ENCODE results near the gene FSHB.
A peak's percentile ranks its signal among the peaks of the same experiment; 100 is the strongest.
"Not testable (repeated sequence)": the region's sequence is repeated elsewhere in the genome, so short reads cannot be mapped to it uniquely, and the experiment has no call there.

FSHB gene

GRCh38 chr11:30230714-30231113 is at the start of gene FSHB:
Gene FSHB, plus strand, starts transcription at chr11:30231014. Its CDS starts 889 bp downstream, at chr11:30231903.
- in situ Hi-C loops (cut with HindIII; ENCODE audit: low pct_ligation_motif_present, low pct_unique_long_range_greater_than_20kb, low sequenced_read_pairs) = no loop called here
- no peak for DNase-seq

DNA sequence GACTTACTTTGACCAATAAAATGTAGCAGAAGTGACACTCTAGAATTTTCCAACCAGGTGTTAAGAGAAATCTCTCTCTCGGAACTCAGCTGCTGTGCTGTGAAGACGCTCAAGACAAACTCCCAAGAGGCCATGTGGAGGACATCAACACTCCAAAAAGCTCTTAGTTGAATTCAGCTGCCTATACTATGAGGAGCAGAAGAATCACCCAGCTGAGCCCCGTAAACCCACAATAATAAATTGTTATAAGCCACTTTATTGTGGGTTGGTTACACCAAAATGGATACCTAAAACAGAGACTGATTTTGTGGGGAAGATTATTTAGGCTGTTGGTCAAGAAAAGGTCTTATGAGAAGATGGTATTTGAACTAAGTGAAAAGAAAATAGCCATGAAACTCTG is 44.1 kb upstream of the FSHB start:
- DNase-seq = no peak
- in situ Hi-C loops (cut with HindIII; ENCODE audit: low pct_ligation_motif_present, low pct_unique_long_range_greater_than_20kb, low sequenced_read_pairs) = no loop called here

DNA sequence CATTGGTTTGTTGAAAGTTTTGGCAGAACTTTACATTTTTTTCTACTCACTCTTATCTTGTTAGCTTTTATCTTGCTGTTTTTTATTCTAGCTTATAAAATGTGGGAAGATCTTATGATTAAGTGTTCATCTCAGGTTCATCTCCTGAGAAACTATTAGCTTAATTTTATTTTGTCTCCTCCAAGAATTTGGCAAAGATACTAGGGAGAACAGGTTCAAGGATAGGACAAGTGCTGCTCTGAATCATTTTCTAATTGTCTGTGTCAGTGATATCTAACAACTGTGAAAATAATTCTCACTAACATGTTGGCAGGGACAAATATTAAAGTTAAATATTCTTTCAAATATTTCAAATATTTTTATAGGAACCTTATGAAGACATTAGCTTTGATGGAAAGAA is 38.2 kb upstream of the FSHB start:
- DNase-seq = no peak

GRCh38 chr11:30196400-30197206 is 34.2 kb upstream of the FSHB start:
- peak; percentile 39 for DNase-seq
- in situ Hi-C loops (cut with HindIII; ENCODE audit: low pct_ligation_motif_present, low pct_unique_long_range_greater_than_20kb, low sequenced_read_pairs) = no loop called here

More for the DNA sequence above, 38.2 kb upstream of the FSHB start:
- in situ Hi-C loops (cut with HindIII; ENCODE audit: low pct_ligation_motif_present, low pct_unique_long_range_greater_than_20kb, low sequenced_read_pairs) = no loop called here

DNA sequence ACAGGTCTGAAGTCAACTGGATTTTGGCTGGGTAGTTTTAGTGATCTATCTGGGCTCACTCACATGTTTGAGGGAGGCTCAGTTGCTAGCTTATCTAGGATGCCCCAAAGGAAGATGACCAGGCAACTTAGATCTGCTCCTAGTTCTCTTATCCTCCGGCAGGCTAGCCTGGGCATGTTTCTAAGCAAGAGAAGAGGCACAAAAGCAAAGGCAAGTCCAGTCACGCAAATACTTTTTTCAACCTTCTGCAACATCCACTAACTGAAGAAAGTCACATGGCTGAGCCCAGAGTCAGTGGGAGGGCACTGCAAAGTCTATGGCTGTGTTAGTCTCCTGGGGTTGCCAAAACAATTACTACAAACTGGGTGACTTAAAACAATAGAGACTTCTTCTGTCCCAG is 32.9 kb upstream of the FSHB start:
- in situ Hi-C loops (cut with HindIII; ENCODE audit: low pct_ligation_motif_present, low pct_unique_long_range_greater_than_20kb, low sequenced_read_pairs) = no loop called here
- no peak for DNase-seq

GRCh38 chr11:30202989-30203388 is 27.8 kb upstream of the FSHB start:
- in situ Hi-C loops (cut with HindIII; ENCODE audit: low pct_ligation_motif_present, low pct_unique_long_range_greater_than_20kb, low sequenced_read_pairs) = not testable (repeated sequence)

DNA sequence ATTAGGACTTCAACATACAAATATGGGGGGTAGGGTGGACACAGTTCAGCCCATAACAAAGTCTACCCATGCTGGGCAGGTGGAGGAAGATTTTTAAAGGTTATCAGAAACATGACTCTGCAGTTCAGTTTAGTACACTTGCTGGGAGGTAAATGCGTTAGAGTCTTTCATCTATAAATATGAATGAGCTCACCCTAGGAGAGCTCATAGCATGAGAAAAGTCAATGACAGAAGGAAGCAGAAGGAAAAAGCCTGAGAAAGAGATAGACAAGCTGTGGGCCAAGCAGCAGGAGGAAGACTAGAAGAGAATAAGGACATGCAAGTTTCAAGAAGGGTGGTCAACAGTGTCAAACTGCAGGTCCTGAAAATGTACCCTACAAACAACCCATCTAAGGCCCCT is 27.0 kb upstream of the FSHB start:
- in situ Hi-C loops (cut with HindIII; ENCODE audit: low pct_ligation_motif_present, low pct_unique_long_range_greater_than_20kb, low sequenced_read_pairs) = no loop called here

More at GRCh38 chr11:30202989-30203388, 27.8 kb upstream of the FSHB start:
- DNase-seq = not testable (repeated sequence)

GRCh38 chr11:30206249-30206996 is 24.4 kb upstream of the FSHB start:
- no peak for DNase-seq
- in situ Hi-C loops (cut with HindIII; ENCODE audit: low pct_ligation_motif_present, low pct_unique_long_range_greater_than_20kb, low sequenced_read_pairs) = no loop called here

More for the DNA sequence above, 27.0 kb upstream of the FSHB start:
- DNase-seq = no peak

DNA sequence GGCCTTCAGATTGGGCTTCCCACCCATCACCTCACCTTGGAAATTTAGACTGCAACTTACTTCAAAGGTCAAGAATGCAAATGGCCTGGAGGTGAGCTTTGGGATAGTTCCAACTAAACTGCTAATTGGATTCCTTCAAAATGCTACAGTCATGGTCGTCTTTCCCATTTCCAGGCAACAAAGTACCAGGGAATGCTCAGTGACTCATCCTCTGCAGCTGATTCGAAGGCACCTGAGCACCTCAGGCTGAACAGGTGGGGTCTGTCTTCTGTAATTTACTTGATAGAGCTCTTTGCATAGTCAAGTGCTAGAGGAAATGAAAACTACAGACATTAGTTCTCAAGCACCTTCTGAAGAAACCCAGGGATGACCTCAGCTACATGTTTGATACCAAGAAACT is 20.5 kb upstream of the FSHB start:
- in situ Hi-C loops (cut with HindIII; ENCODE audit: low pct_ligation_motif_present, low pct_unique_long_range_greater_than_20kb, low sequenced_read_pairs) = no loop called here
- DNase-seq = no peak

DNA sequence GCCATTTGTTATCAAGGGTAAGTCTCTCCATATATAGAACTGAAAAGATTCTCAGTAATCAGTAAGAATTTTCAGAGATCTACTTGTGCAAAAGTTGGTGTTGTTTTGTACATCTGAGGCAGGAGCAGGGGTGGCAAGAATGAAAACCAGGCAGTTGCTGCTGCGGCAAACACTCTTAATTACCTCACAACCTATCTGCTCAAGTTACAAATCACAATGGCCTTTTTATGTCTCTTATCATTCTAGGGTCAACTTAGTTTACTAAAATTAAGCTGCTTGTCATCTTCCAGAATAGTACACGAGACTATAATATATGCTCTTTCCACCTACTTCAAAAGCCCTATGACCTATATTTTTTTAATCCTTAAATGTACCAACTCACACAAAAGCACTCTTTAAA is 14.3 kb upstream of the FSHB start:
- DNase-seq = no peak
- in situ Hi-C loops (cut with HindIII; ENCODE audit: low pct_ligation_motif_present, low pct_unique_long_range_greater_than_20kb, low sequenced_read_pairs) = no loop called here

- in situ Hi-C loops (cut with HindIII; ENCODE audit: low pct_ligation_motif_present, low pct_unique_long_range_greater_than_20kb, low sequenced_read_pairs) = no loop called here
- no peak for DNase-seq
Observed at GRCh38 chr11:30218278-30218677, 12.5 kb upstream of the FSHB start.

GRCh38 chr11:30225642-30226041 is 5.2 kb upstream of the FSHB start:
- DNase-seq = no peak
- in situ Hi-C loops (cut with HindIII; ENCODE audit: low pct_ligation_motif_present, low pct_unique_long_range_greater_than_20kb, low sequenced_read_pairs) = no loop called here

- DNase-seq = no peak
- in situ Hi-C loops (cut with HindIII; ENCODE audit: low pct_ligation_motif_present, low pct_unique_long_range_greater_than_20kb, low sequenced_read_pairs) = no loop called here
Observed at GRCh38 chr11:30228323-30228884, 2.4 kb upstream of the FSHB start.

GRCh38 chr11:30239025-30239424 is 8.2 kb downstream of the FSHB start:
- in situ Hi-C loops (cut with HindIII; ENCODE audit: low pct_ligation_motif_present, low pct_unique_long_range_greater_than_20kb, low sequenced_read_pairs) = no loop called here
- DNase-seq = no peak

- in situ Hi-C loops (cut with HindIII; ENCODE audit: low pct_ligation_motif_present, low pct_unique_long_range_greater_than_20kb, low sequenced_read_pairs) = no loop called here
- DNase-seq = peak; percentile 32
Observed at GRCh38 chr11:30244265-30244664, 13.5 kb downstream of the FSHB start.

- in situ Hi-C loops (cut with HindIII; ENCODE audit: low pct_ligation_motif_present, low pct_unique_long_range_greater_than_20kb, low sequenced_read_pairs) = no loop called here
- no peak for DNase-seq
Observed at GRCh38 chr11:30245621-30246020, 14.8 kb downstream of the FSHB start.

- in situ Hi-C loops (cut with HindIII; ENCODE audit: low pct_ligation_motif_present, low pct_unique_long_range_greater_than_20kb, low sequenced_read_pairs) = no loop called here
- DNase-seq = no peak
Observed at GRCh38 chr11:30254307-30255298, 23.8 kb downstream of the FSHB start.

GRCh38 chr11:30255637-30256036 is 24.8 kb downstream of the FSHB start:
- in situ Hi-C loops (cut with HindIII; ENCODE audit: low pct_ligation_motif_present, low pct_unique_long_range_greater_than_20kb, low sequenced_read_pairs) = no loop called here
- DNase-seq = no peak

Measured in ACHN (cell line).